SK-N-SH (cell line): ENCODE results near the gene FRMD1. TPM values are rescaled to one million over a fixed set of nuclear protein-coding genes. Genes with fewer than 3 reads are reported as not detected.

Experiments used
- CTCF ChIA-PET: fragments of 300-600, 350-600 bp; formaldehyde crosslinking; extraction: SDS; loops from one replicate; lab custom pipeline; 2021; lab: Yijun Ruan, JAX
- POLR2A ChIA-PET: fragments of 350-600 bp; sonication (Branson Sonifier 250); formaldehyde crosslinking; extraction: SDS; loops from one replicate; lab custom pipeline; 2020; ENCODE audit warnings: antibody characterized with exemption, inconsistent platforms; lab: Yijun Ruan, JAX
- DNase-seq: peaks from one replicate; pipeline ENCODE4 v3.0.0; 2012
- H2AFZ ChIP-seq: fragments of 200-600 bp; sonication (generic); 2 replicates; pipeline ENCODE4 v1.8.1; 2016; ENCODE audit warnings: antibody characterized with exemption, mild to moderate bottlenecking, low read depth
- H3F3A ChIP-seq: fragments of 200-600 bp; sonication (generic); replicated peaks from 2 replicates; pipeline ENCODE3; 2016; ENCODE audit warnings: antibody characterized with exemption, mild to moderate bottlenecking; ENCODE audit not compliant: insufficient read depth
- H3K27ac ChIP-seq, 2 experiments: fragments of 200-500 bp in 1 of 2; fragments of 200-600 bp in 1 of 2; sonication (Bioruptor generic) in 1 of 2; sonication (generic), shearing (Covaris generic) in 1 of 2; 2 replicates each; pipeline versions ENCODE4 v1.5.1 to v1.6.1; 2014 to 2016; ENCODE audit warnings: low read depth in 2 of 2, inconsistent platforms in 1 of 2, low read length in 1 of 2, mild to moderate bottlenecking in 1 of 2, mixed read lengths in 1 of 2
- H3K27me3 ChIP-seq: fragments of 200-600 bp; sonication (generic), shearing (Covaris generic); 2 replicates; pipeline ENCODE4 v1.6.1; 2016; ENCODE audit warnings: mixed run types; ENCODE audit not compliant: insufficient read depth
- H3K36me3 ChIP-seq, 2 experiments: fragments of 200-500 bp in 1 of 2; fragments of 200-600 bp in 1 of 2; sonication (Bioruptor generic) in 1 of 2; sonication (generic) in 1 of 2; replicated peaks in 1 of 2; 2 replicates each; pipeline versions ENCODE3 to v1.5.1; 2014 to 2016; ENCODE audit warnings: low read length in 1 of 2, mild to moderate bottlenecking in 1 of 2; ENCODE audit not compliant: insufficient read depth in 2 of 2, control insufficient read depth in 1 of 2
- H3K4me1 ChIP-seq, 2 experiments: fragments of 200-500 bp in 1 of 2; fragments of 200-600 bp in 1 of 2; sonication (Bioruptor generic) in 1 of 2; sonication (generic), shearing (Covaris generic) in 1 of 2; 2 replicates each; pipeline versions ENCODE4 v1.5.1 to v1.6.1; 2014 to 2016; ENCODE audit warnings: low read depth in 1 of 2, low read length in 1 of 2, mixed run types in 1 of 2; ENCODE audit not compliant: insufficient read depth in 2 of 2, control insufficient read depth in 1 of 2
- H3K4me2 ChIP-seq: fragments of 200-600 bp; sonication (generic), shearing (Covaris generic); 2 replicates; pipeline ENCODE4 v1.6.1; 2017; ENCODE audit warnings: mixed run types
- H3K4me3 ChIP-seq, 2 experiments: fragments of 200-500 bp in 1 of 2; fragments of 200-600 bp in 1 of 2; sonication (Bioruptor generic) in 1 of 2; sonication (generic), shearing (Covaris generic) in 1 of 2; 2 replicates each; pipeline versions ENCODE4 v1.5.1 to v1.8.1; 2014 to 2016; ENCODE audit warnings: low read depth in 2 of 2, inconsistent platforms in 1 of 2, low read length in 1 of 2, mild to moderate bottlenecking in 1 of 2, mixed read lengths in 1 of 2, moderate library complexity in 1 of 2
- H3K79me2 ChIP-seq: fragments of 200-600 bp; sonication (generic); 2 replicates; pipeline ENCODE4 v1.8.1; 2017; ENCODE audit warnings: mild to moderate bottlenecking; ENCODE audit not compliant: insufficient read depth
- H3K9ac ChIP-seq: fragments of 200-600 bp; sonication (generic); 2 replicates; pipeline ENCODE4 v1.6.1; 2017; ENCODE audit warnings: mixed run types
- H3K9me2 ChIP-seq: fragments of 200-600 bp; sonication (generic); 2 replicates; pipeline ENCODE4 v1.6.1; 2017; ENCODE audit warnings: mixed run types
- H3K9me3 ChIP-seq: fragments of 200-600 bp; sonication (generic); 2 replicates; pipeline ENCODE4 v1.6.1; 2017; ENCODE audit warnings: mixed run types, mild to moderate bottlenecking, moderate library complexity
- H4K20me1 ChIP-seq: fragments of 200-600 bp; sonication (generic); 2 replicates; pipeline ENCODE4 v1.6.1; 2017; ENCODE audit warnings: mild to moderate bottlenecking, mixed run types; ENCODE audit not compliant: insufficient read depth
- CHD2 ChIP-seq: fragments of 150-350 bp; IDR thresholded peaks from 2 replicates; pipeline ENCODE4 v1.6.1; 2018; ENCODE audit warnings: low read length; ENCODE audit not compliant: partially characterized antibody
- EP300 ChIP-seq, 2 experiments: IDR thresholded peaks; 2 replicates each; pipeline versions ENCODE4 v1.4.0 to v1.6.1; 2012; ENCODE audit warnings: borderline replicate concordance in 1 of 2, low read depth in 1 of 2, low read length in 1 of 2
- FOXJ3 ChIP-seq: sonication (generic); formaldehyde crosslinking; IDR thresholded peaks from 2 replicates; pipeline ENCODE4 v1.5.1; 2020; ENCODE audit warnings: mild to moderate bottlenecking, missing genetic modification reagents
- FOXM1 ChIP-seq: IDR thresholded peaks from 2 replicates; pipeline ENCODE4 v1.4.0; 2012; ENCODE audit warnings: low read depth, mild to moderate bottlenecking
- GABPA ChIP-seq: IDR thresholded peaks from 2 replicates; pipeline ENCODE4 v1.4.0; 2012; ENCODE audit warnings: low read depth, mild to moderate bottlenecking
- IRF3 ChIP-seq: fragments of 150-350 bp; IDR thresholded peaks from 2 replicates; pipeline ENCODE4 v1.6.1; 2016; ENCODE audit warnings: mild to moderate bottlenecking, low read depth, low read length
- JUND ChIP-seq: IDR thresholded peaks from 2 replicates; pipeline ENCODE4 v1.4.0; 2012
- MEF2A ChIP-seq: IDR thresholded peaks from 2 replicates; pipeline ENCODE4 v1.4.0; 2012; ENCODE audit warnings: low read depth, borderline replicate concordance
- NFIC ChIP-seq: IDR thresholded peaks from 2 replicates; pipeline ENCODE4 v1.4.0; 2012; ENCODE audit warnings: borderline replicate concordance
- NRF1 ChIP-seq: IDR thresholded peaks from 2 replicates; pipeline ENCODE4 v1.6.1; 2012; ENCODE audit warnings: low read depth, mild to moderate bottlenecking, low read length
- PBX3 ChIP-seq: IDR thresholded peaks from 2 replicates; pipeline ENCODE4; 2012
- POLR2AphosphoS5 ChIP-seq: IDR thresholded peaks from 2 replicates; pipeline ENCODE4 v1.6.1; 2012; ENCODE audit warnings: low read depth, low read length
- RAD21 ChIP-seq: IDR thresholded peaks from 2 replicates; pipeline ENCODE4 v1.6.1; 2012; ENCODE audit warnings: mild to moderate bottlenecking, low read length
- RCOR1 ChIP-seq: fragments of 150-350 bp; IDR thresholded peaks from 2 replicates; pipeline ENCODE4 v1.6.1; 2017; ENCODE audit warnings: antibody characterized with exemption, low read length
- REST ChIP-seq: IDR thresholded peaks from 2 replicates; pipeline ENCODE4 v1.6.1; 2012; ENCODE audit warnings: mild to moderate bottlenecking, low read depth, low read length, moderate library complexity
- RFX5 ChIP-seq: IDR thresholded peaks from 2 replicates; pipeline ENCODE4 v1.6.1; 2012; ENCODE audit warnings: mild to moderate bottlenecking, improper control_type of control experiment, low read length
- SIN3A ChIP-seq: IDR thresholded peaks from 2 replicates; pipeline ENCODE4 v1.6.1; 2012; ENCODE audit warnings: low read depth, mild to moderate bottlenecking, low read length, moderate library complexity, borderline replicate concordance
- SMC3 ChIP-seq: IDR thresholded peaks from 2 replicates; pipeline ENCODE4 v1.6.1; 2012; ENCODE audit warnings: low read depth, low read length, improper control_type of control experiment
- TAF1 ChIP-seq: IDR thresholded peaks from 2 replicates; pipeline ENCODE4 v1.6.1; 2012; ENCODE audit warnings: low read depth, mild to moderate bottlenecking, low read length, moderate library complexity, borderline replicate concordance
- TEAD4 ChIP-seq: IDR thresholded peaks from 2 replicates; pipeline ENCODE4 v1.4.0; 2012; ENCODE audit warnings: mild to moderate bottlenecking, borderline replicate concordance; ENCODE audit not compliant: insufficient read depth
- YY1 ChIP-seq: IDR thresholded peaks from 2 replicates; pipeline ENCODE4 v1.4.0; 2012; ENCODE audit warnings: low read depth, mild to moderate bottlenecking
- ZBTB33 ChIP-seq: IDR thresholded peaks from 2 replicates; pipeline ENCODE4 v1.4.0; 2012; ENCODE audit warnings: low read depth, borderline replicate concordance
- WGBS: methylation state at CpG from one replicate; pipeline ENCODE4 v1.1.6; 2017; ENCODE audit warnings: low lambda C conversion rate; 5-methylcytosine and 5-hydroxymethylcytosine counted together
- polyA plus RNA-seq, 3 experiments: library from polyadenylated mRNA; depleted of rRNA; stranded (reverse); fragments of >200 nt; gene quantifications; 2 replicates each; pipeline ENCODE4 v1.2.3, GENCODE V29; 2012

Gene FRMD1
- polyA plus RNA-seq, 1 of the 3 experiments (the other 2 are of a cell fraction), result not detected

- TF ChIP-seq REST, result no peak
- TF ChIP-seq CHD2, result no peak
- no peak for TF ChIP-seq SIN3A
- TF ChIP-seq NFIC, result no peak
- TF ChIP-seq YY1, result no peak
- TF ChIP-seq ZBTB33, result no peak
- TF ChIP-seq TAF1, result no peak
- TF ChIP-seq JUND, result no peak
- TF ChIP-seq RFX5, result no peak
- no peak for TF ChIP-seq NRF1
- no peak for TF ChIP-seq SMC3
- TF ChIP-seq MEF2A, result no peak
Measured at GRCh38 chr6:168086616-168087015, 7.6 kb upstream of the FRMD1 start (continued).

- Histone ChIP-seq H3K9ac (no peak overlapping the region), H3K27me3 (no peaks in the 10 kb centered on the region), H3K4me1 (no peaks in the 10 kb centered on the region; a peak in 1 of 4 replicates), H4K20me1 (no peaks in the 10 kb centered on the region), H3K9me2 (no peaks in the 10 kb centered on the region), H3F3A (no peaks in the 10 kb centered on the region), H3K4me2 (no peak overlapping the region), H3K27ac (no peak overlapping the region), H3K36me3 (no peaks in the 10 kb centered on the region), H2AFZ (no peak overlapping the region), H3K9me3 (no peaks in the 10 kb centered on the region), H3K4me3 (no peak overlapping the region), H3K79me2 (no peaks in the 10 kb centered on the region)
- POLR2A ChIA-PET, result no interaction called here
- WGBS, result 37% methylated on average over 2 of the region's 10 CpGs
- DNase-seq, result no peak
- CTCF ChIA-PET, result no interaction called here
- TF ChIP-seq RAD21, result no peak
- TF ChIP-seq NFIC, result no peak
- no peak for TF ChIP-seq GABPA
- no peak for TF ChIP-seq SMC3
- no peak for TF ChIP-seq FOXM1
- no peak for TF ChIP-seq PBX3
- TF ChIP-seq IRF3, result no peak
- TF ChIP-seq POLR2AphosphoS5, result no peak
- no peak for TF ChIP-seq EP300 (IDR thresholded peaks at IDR 0.05; ENCODE audit: borderline replicate concordance in 1 of 2, low read depth in 1 of 2, low read length in 1 of 2)
- TF ChIP-seq REST, result no peak
- TF ChIP-seq RCOR1, result no peak
- TF ChIP-seq CHD2, result no peak
- TF ChIP-seq SIN3A, result no peak
- no peak for TF ChIP-seq RFX5
- no peak for TF ChIP-seq TEAD4
- no peak for TF ChIP-seq FOXJ3 (CRISPR knock-in tag)
Measured at GRCh38 chr6:168086066-168086465, 7.1 kb upstream of the FRMD1 start.
